Measurements from ENCODE around the gene EPOP.

The EPOP gene

DNA sequence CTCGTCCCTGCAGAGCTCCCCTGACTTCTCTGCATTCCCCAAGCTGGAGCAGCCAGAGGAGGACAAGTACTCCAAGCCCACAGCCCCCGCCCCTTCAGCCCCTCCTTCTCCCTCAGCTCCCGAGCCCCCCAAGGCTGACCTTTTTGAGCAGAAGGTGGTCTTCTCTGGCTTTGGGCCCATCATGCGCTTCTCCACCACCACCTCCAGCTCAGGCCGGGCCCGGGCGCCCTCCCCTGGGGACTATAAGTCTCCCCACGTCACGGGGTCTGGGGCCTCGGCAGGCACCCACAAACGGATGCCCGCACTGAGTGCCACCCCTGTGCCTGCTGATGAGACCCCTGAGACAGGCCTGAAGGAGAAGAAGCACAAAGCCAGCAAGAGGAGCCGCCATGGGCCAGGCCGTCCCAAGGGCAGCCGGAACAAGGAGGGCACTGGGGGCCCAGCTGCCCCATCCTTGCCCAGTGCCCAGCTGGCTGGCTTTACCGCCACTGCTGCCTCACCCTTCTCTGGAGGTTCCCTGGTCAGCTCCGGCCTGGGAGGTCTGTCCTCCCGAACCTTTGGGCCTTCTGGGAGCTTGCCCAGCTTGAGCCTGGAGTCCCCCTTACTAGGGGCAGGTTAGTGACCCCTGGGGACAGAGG is 41.7 kb upstream of the EPOP start:
- TF ChIP-seq, protein P1, sequence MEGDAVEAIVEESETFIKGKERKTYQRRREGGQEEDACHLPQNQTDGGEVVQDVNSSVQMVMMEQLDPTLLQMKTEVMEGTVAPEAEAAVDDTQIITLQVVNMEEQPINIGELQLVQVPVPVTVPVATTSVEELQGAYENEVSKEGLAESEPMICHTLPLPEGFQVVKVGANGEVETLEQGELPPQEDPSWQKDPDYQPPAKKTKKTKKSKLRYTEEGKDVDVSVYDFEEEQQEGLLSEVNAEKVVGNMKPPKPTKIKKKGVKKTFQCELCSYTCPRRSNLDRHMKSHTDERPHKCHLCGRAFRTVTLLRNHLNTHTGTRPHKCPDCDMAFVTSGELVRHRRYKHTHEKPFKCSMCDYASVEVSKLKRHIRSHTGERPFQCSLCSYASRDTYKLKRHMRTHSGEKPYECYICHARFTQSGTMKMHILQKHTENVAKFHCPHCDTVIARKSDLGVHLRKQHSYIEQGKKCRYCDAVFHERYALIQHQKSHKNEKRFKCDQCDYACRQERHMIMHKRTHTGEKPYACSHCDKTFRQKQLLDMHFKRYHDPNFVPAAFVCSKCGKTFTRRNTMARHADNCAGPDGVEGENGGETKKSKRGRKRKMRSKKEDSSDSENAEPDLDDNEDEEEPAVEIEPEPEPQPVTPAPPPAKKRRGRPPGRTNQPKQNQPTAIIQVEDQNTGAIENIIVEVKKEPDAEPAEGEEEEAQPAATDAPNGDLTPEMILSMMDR (IDR thresholded peaks at IDR 0.05; ENCODE audit: low read depth, low read length) = no peak
- H3K4me3 ChIP-seq (ENCODE audit: low read depth, low read length) = no peak overlapping the region

DNA sequence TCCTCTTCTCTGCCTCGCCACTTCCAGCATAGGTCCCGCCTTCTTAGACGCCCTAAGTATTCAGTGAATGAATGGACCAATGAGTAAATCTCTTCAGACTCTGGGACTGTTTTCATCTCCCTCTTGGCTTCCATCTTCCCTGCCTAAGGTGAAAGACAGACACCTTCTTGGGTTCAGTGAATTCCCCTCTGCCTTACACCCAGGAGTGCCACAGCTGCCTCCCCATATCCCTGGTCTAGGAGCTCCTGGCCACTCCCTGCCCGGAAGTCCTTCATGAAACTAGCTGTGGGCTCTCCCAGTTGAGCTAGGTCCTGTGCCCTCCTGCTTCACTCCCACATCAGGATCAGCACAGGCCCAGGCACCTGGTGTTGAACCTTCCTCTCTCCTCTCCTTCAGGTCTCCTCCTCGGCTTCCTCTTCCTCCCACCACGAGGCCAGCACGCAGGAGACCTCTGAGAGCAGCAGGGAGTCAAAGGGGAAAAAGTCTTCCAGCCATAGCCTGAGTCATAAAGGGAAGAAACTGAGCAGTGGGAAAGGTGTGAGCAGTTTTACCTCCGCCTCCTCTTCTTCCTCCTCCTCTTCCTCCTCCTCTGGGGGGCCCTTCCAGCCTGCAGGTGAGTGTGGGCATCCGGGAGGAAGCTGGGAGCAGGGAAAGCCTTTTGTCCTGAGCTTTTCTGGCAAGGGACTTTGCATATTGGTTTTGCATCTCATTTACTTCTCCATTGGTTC is 40.6 kb upstream of the EPOP start:
- H3K4me3 ChIP-seq (ENCODE audit: low read depth, low read length) = no peak overlapping the region
- TF ChIP-seq, protein P1 (IDR thresholded peaks at IDR 0.05; ENCODE audit: low read depth, low read length) = no peak

DNA sequence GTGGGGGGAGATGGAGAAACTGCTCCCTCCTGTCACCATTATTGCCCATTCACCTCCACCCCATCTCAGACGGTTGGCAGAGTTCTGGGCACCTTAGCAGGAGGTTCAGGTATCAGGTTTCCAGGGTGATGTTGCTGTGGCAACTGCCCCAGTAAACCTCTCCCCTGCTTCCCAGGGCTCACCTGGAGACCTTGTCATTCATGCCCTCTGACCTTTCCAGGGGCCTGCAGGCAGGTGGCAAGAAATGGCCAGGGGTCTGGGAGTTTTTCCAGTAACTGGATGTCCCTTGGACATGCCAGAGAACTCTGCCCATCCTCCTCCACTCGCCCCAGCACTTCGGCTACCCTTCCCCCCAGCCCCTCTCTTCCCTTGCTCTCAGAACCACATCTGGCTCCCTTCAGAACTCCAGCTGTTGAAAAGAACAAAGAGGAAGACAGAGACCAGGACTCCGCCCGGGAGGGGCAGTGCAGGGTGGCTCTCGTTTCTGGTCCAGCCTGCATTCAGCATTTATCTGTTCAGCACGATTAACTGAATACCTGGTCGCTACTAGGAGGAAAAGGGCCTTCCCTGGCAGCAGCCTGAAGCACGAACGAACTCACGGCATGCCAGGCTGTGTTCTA is 38.8 kb upstream of the EPOP start:
- TF ChIP-seq, protein P1 (IDR thresholded peaks at IDR 0.05; ENCODE audit: low read depth, low read length) = no peak

DNA sequence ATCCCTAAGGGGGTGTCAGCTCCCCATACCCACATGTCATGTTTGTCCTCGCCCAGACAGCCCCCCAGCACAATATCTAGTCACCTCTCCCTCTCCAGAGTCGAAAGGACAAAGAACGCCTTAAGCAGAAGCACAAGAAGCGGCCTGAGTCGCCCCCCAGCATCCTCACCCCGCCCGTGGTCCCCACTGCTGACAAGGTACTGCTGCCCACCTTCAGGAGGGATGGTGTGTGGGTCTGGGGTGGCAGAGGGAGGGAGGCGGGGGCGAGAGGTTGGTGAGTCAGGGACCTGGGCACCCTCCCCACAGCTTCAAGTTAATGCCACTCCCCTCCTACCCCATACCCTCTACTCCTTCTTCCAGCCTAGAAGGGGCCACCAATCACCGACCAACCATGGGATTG is 37.8 kb upstream of the EPOP start:
- TF ChIP-seq, protein P1 (IDR thresholded peaks at IDR 0.05; ENCODE audit: low read depth, low read length) = no peak
- H3K4me3 ChIP-seq (ENCODE audit: low read depth, low read length) = no peak overlapping the region

More for the DNA sequence above, 38.8 kb upstream of the EPOP start:
- no peak overlapping the region for H3K4me3 ChIP-seq (ENCODE audit: low read depth, low read length)

DNA sequence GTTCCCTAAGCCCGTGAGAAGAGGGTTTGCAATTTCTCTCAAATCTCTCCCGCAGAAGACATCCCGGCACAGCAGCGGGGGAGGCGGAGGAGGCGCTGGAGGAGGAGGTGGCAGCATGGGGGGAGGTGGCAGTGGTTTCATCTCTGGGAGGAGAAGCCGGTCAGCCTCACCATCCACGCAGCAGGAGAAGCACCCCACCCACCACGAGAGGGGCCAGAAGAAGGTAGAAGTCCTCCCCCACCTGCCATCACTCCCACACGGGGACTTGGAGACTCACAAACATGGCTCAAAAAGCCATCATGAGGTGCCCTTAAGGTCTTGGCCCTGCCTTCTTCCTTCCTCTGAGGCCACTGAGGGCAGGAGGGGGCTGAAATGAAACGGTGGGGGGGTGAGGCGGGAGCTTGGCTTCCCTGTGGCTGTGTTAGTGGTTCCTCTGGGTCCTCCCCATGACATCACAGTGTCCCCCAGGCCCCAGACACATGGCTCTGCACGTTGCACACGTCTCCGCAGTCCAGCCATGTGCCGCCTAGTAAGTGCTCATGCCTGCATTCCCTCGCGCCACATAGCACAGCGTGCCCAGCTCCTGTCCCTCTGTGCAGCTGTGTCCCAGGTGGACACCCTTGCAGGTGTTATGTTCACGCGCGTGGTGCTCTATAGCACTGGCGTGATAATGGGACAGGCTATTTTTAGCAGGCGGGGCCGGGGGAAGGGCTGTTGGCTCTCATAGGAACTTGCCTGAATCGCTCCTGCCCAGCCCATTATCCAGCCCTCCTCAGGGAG is 37.2 kb upstream of the EPOP start:
- H3K4me3 ChIP-seq (ENCODE audit: low read depth, low read length) = no peak overlapping the region
- TF ChIP-seq, protein P1 (IDR thresholded peaks at IDR 0.05; ENCODE audit: low read depth, low read length) = no peak

DNA sequence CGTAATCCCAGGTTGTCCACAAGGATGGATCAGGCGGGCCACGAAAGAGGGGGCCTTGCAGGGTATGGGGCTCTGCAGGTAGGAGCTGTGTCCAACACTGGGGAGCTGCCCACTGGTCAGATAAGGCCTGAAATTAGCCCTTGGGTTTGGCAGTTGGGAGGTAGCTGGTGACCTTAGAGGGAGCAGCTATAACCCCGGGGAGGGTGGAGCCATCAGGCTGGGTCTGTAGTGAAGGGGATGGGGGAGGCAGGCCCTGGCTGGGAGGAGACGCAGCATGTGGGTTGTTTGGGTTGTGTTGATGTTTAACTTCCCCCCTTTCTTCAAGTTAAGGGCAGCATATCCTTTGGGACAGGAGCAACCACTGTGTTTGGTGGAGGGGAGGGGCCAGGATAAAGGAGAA is 36.2 kb upstream of the EPOP start:
- H3K4me3 ChIP-seq (ENCODE audit: low read depth, low read length) = no peak overlapping the region

More for the DNA sequence above, 36.2 kb upstream of the EPOP start:
- TF ChIP-seq, protein P1 (IDR thresholded peaks at IDR 0.05; ENCODE audit: low read depth, low read length) = no peak
